Ureter (tissue), 1 donor: ENCODE measurements around the gene MAML3. TPM values are rescaled to one million over a fixed set of nuclear protein-coding genes. Genes with fewer than 3 reads are reported as not detected.
"Not testable (repeated sequence)": the region's sequence is repeated elsewhere in the genome, so short reads cannot be mapped to it uniquely, and the experiment has no call there.

Experiments
- DNase-seq: peaks from one replicate; pipeline ENCODE4 v3.0.0-alpha.2; 2020; ENCODE audit warnings: low spot score
- total RNA-seq: library from RNA; stranded (reverse); gene quantifications from one replicate; pipeline ENCODE4 v1.2.4, GENCODE V29; 2023
- donor health status: DM: yes; HTN: yes; CAD: no.

Gene MAML3
- total RNA-seq, 1 donor from 2014 or later, result 23.4 TPM

DNA sequence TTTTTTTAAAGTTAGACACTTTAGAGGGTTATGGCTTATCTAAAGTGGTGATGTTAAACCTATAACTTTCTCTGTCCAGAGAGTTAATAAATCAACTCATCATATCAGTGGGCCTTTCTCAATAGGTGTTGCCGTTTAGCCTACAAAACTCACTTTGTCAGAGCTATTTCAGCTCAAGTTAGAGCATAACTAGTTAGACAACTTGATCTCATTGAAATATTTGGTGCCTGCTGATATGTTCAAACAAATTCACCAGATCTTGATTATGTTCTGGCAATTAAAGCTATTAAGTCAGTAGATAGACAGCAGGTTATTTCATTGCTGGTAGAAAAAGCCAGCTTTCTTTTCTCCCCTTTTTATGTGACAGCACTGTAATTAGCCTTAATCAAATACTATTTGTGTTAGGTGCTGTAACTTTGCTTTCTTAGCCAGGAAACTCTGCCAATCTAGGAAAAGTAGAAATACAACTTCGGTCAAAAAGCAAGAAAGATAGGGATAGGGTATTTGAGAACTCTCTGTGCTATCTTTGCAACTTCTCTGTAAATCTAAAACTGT is 191.8 kb downstream of the MAML3 start:
- no peak for DNase-seq

DNA sequence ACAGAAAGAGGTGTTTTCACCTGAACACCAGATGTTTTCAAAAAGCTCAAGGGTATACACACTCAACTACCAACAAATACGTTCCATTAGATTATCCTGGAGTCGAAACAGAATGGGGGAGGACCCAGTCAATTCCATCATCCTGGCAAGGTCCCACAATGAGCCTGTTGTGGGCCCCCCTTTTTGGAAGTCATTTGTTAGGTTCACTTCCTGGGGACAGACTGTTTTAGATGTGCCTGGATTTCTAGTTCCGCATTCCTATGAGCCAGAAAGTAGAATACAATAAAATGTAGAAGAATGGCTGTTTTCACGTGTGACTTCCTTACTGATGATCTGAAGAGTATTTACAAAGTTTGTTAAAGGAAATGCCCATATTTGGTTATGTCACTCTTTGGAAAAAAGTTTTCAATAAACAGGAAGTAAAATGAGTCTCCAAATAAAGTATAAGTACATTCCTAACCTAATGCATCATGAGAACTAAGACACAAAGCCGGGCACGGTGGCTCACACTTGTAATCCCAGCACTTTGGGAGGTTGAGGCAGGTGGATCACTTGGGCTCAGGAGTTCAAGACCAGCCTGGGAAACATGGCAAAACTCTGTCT is 192.5 kb downstream of the MAML3 start:
- no peak for DNase-seq

GRCh38 chr4:139959396-139959795 is 194.6 kb downstream of the MAML3 start:
- no peak for DNase-seq

GRCh38 chr4:139958739-139959098 is 195.3 kb downstream of the MAML3 start:
- DNase-seq, result no peak

DNA sequence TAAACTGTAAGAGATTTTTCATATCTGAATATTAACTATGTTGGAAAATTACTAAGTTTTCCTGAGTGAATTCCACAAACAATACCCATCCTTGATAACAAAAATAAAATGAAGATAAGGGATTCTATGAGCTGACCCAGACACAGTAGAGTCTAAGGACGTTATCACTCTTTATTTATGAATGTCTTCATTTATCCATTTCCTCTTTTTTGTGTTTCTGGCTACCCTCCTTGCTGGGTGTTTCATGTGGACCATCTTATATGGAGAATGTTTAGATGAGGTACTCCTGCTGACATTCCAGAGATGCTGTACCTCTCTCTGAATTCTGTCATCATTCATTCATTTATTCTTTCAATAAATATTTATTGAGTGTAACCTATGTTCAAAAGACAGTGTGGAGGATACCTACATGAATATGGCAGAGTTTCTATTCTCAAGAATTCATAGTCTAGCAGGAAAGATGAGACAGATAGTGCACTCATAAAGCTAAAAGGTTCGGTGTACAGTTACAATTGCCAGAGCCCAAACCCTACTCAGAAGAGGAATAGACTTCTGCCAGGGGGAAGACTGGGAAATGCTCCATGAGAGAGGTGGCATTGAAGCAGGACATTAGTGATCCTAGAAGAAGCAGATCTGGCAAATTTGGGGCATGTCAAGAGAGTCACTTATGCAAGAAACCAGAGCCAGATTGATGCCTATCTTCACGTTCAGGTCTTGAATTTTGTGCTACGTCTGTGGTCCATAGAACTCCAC is 195.8 kb downstream of the MAML3 start:
- DNase-seq, result no peak

- no peak for DNase-seq
These were observed 196.9 kb downstream of the MAML3 start for GRCh38 chr4:139957065-139957464.

DNA sequence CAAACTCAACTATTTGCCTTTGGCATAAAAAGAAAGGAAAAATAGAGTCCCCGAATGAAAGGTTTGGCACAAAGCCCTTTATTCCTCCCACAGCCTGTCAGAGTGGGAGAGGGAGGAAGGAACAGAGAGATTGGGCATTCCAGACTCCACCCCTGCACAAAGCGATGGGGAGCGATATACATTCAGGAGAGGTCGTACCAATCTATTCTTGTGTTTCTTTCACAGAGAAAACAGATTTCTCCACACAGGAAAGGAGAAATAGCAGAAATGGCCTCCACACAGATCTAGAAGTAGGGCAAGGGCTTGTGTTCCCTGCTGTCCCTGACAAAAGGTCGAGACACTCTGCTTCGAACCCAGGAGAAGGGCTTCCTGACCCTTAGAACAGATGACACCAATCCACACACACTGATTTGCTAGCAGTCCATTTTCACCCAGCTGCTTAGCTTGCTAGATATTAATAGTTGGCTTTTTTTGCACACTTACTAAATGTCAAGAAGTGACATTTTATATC is 197.4 kb downstream of the MAML3 start:
- DNase-seq, result no peak

GRCh38 chr4:139955600-139955999 is 198.4 kb downstream of the MAML3 start:
- DNase-seq, result no peak

- DNase-seq, result no peak
These were observed 199.5 kb downstream of the MAML3 start for GRCh38 chr4:139954512-139954911.

- DNase-seq, result no peak
These were observed 203.0 kb downstream of the MAML3 start for GRCh38 chr4:139951021-139951420.

GRCh38 chr4:139950568-139950967 is 203.4 kb downstream of the MAML3 start:
- DNase-seq, result no peak

- not testable (repeated sequence) for DNase-seq
These were observed 209.1 kb downstream of the MAML3 start for GRCh38 chr4:139944916-139945315.

DNA sequence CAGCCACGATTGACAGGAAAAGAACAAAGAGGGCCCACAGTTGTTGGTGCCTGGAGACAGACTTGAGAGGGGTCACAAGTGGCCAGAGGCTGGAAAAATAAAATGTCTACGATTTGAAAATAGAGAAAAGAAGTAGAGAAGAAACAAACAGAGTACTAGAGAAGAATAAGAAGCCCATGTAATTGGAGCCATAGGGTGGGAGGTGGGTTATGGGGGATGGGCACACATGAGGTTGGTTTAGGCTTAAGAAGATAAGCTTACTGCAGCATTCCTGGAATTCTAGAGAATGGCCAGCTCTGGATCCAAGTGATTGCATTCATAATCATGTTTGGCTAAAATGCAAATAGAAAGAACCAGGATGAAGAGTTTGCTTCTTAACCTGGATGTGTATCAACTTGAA is 210.7 kb downstream of the MAML3 start:
- DNase-seq, result no peak

- no peak for DNase-seq
These were observed 211.7 kb downstream of the MAML3 start for GRCh38 chr4:139942241-139942640.

DNA sequence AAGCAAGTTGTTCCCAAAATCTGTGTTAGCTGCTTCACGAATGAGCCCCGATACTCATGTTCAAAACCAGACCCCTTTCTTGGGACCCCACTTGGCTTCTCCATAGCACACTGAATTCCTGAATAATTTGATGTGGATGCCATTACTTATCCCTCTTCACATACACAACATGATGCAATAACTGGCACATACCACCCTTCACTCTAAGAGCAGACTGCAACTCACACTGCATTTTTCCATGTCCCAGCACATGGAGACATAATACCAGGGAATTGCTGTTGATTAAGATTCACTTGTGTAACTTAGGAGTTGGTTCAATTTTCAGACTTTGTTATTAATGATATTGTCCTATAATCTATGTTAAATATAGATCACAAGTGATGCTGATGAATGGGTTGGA is 213.4 kb downstream of the MAML3 start:
- DNase-seq, result no peak

DNA sequence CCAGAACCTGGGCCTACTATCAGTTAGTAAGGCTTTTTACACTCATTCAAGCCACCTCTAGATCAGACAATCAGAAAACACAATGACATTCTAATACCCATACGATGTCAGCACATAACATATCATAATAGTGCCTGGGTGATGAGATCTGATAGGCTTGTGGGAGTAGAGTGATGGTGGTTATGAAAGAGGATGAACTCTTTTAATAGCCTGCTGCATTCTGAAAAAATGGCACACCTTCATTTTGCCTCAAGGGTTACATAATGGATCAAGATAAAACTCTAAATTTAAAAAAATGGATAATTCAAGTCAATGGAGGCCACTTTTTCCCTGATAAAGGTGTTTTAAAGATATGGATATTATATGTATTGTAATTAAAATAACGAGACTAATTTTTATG is 215.6 kb downstream of the MAML3 start:
- no peak for DNase-seq

DNA sequence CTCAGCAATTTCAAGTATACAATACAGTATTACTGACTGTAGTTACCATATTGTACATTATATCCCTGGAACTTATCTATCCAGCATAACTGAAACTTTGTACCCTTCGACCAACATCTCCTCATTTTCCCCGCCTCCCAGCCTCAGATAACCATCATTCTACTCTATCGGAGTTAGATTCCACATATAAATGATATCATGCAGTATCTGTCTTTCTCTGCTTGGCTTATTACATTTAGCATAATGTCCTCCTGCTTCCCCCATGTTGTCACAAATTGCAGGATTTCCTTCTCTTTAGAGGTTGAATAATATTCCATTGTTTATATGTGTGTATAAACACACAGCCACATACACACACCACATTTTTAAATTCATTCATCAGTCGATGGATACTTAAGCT is 218.1 kb downstream of the MAML3 start:
- no peak for DNase-seq

GRCh38 chr4:139934708-139935195 is 219.2 kb downstream of the MAML3 start:
- DNase-seq, result no peak

GRCh38 chr4:139934057-139934707 is 219.8 kb downstream of the MAML3 start:
- DNase-seq, result no peak

DNA sequence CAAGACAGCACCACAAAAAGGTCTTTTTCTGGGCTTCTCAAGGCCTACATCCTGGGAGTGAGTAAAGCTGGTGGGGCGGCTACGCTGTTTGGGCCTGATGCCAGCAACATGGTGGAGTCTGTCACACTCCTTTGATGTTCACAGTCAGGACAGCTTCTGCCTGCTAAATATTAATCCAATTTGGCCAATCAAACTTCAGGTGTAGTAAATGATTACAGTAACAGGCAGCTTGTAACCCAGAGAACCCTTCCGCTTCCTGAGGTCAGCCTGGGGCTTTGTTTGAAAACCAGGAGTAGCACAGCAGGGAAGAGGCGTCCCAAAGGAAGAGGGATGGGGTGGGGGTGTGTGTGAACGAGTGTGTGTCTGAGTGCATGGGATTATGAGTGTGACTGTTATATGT is 220.4 kb downstream of the MAML3 start:
- DNase-seq, result no peak

GRCh38 chr4:139933104-139933503 is 220.9 kb downstream of the MAML3 start:
- no peak for DNase-seq

DNA sequence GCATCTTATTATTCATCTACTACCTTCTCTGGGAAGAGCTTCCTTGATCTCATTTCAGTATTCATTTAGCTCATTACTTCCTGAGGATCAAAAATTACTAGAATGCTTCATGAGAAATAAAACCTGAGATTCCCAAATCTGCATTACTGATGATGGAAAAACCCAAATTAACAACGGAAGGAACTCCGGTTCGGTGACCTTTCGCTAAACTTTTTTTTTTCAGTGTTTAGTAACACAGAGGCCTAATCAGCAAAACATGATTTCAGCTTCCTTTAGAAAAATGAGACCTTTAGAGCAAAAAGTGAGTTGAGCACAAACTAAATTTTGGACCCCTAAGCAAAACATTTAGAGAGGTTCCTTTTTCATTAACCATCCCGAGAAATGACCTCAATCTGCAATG is 229.2 kb downstream of the MAML3 start:
- DNase-seq, result no peak
